Measurements from ENCODE around the gene GRHL3.

Gene GRHL3

GRCh38 chr1:24340770-24341169, 21.6 kb downstream of the GRHL3 start:
- no peak for DNase-seq (ENCODE audit: extremely low read depth in 1 of 2, low read depth in 1 of 2)

- no peak for DNase-seq (ENCODE audit: extremely low read depth in 1 of 2, low read depth in 1 of 2)
Observed at GRCh38 chr1:24341260-24341659, 22.1 kb downstream of the GRHL3 start.

- DNase-seq (ENCODE audit: extremely low read depth in 1 of 2, low read depth in 1 of 2), result no peak
Observed at GRCh38 chr1:24343412-24344089, 24.4 kb downstream of the GRHL3 start.

GRCh38 chr1:24344090-24344742, 25.1 kb downstream of the GRHL3 start:
- DNase-seq (ENCODE audit: extremely low read depth in 1 of 2, low read depth in 1 of 2), result no peak

- DNase-seq (ENCODE audit: extremely low read depth in 1 of 2, low read depth in 1 of 2), result no peak
Observed at GRCh38 chr1:24345334-24345733, 26.2 kb downstream of the GRHL3 start.

GRCh38 chr1:24347159-24347934, 28.2 kb downstream of the GRHL3 start:
- no peak for DNase-seq (ENCODE audit: extremely low read depth in 1 of 2, low read depth in 1 of 2)

GRCh38 chr1:24348196-24348595, 29.0 kb downstream of the GRHL3 start:
- no peak for DNase-seq (ENCODE audit: extremely low read depth in 1 of 2, low read depth in 1 of 2)

- DNase-seq (ENCODE audit: extremely low read depth in 1 of 2, low read depth in 1 of 2), result no peak
Observed at GRCh38 chr1:24349891-24350290, 30.7 kb downstream of the GRHL3 start.

GRCh38 chr1:24351247-24351646, 32.1 kb downstream of the GRHL3 start:
- no peak for DNase-seq (ENCODE audit: extremely low read depth in 1 of 2, low read depth in 1 of 2)

GRCh38 chr1:24351918-24352627, 32.9 kb downstream of the GRHL3 start:
- no peak for DNase-seq (ENCODE audit: extremely low read depth in 1 of 2, low read depth in 1 of 2)

GRCh38 chr1:24353292-24353891, 34.2 kb downstream of the GRHL3 start:
- DNase-seq (ENCODE audit: extremely low read depth in 1 of 2, low read depth in 1 of 2), result no peak

GRCh38 chr1:24355466-24355865, 36.3 kb downstream of the GRHL3 start:
- no peak for DNase-seq (ENCODE audit: extremely low read depth in 1 of 2, low read depth in 1 of 2)

GRCh38 chr1:24357038-24357437, 37.9 kb downstream of the GRHL3 start:
- DNase-seq (ENCODE audit: extremely low read depth in 1 of 2, low read depth in 1 of 2), result no peak

- no peak for DNase-seq (ENCODE audit: extremely low read depth in 1 of 2, low read depth in 1 of 2)
Observed at GRCh38 chr1:24360681-24361080, 41.5 kb downstream of the GRHL3 start.

- no peak for DNase-seq (ENCODE audit: extremely low read depth in 1 of 2, low read depth in 1 of 2)
Observed at GRCh38 chr1:24361811-24362210, 42.7 kb downstream of the GRHL3 start.

- no peak for DNase-seq (ENCODE audit: extremely low read depth in 1 of 2, low read depth in 1 of 2)
Observed at GRCh38 chr1:24362396-24362795, 43.2 kb downstream of the GRHL3 start.

GRCh38 chr1:24362982-24363614, 43.9 kb downstream of the GRHL3 start:
- DNase-seq (ENCODE audit: extremely low read depth in 1 of 2, low read depth in 1 of 2), result no peak

- DNase-seq (ENCODE audit: extremely low read depth in 1 of 2, low read depth in 1 of 2), result no peak
Observed at GRCh38 chr1:24363994-24364393, 44.8 kb downstream of the GRHL3 start.

- DNase-seq (ENCODE audit: extremely low read depth in 1 of 2, low read depth in 1 of 2), result no peak
Observed at GRCh38 chr1:24364605-24364974, 45.4 kb downstream of the GRHL3 start.

- DNase-seq (ENCODE audit: extremely low read depth in 1 of 2, low read depth in 1 of 2), result no peak
Observed at GRCh38 chr1:24364975-24365678, 46.0 kb downstream of the GRHL3 start.
